Measurements from ENCODE around the gene WDR44.
"Not testable (repeated sequence)": the region's sequence is repeated elsewhere in the genome, so short reads cannot be mapped to it uniquely, and the experiment has no call there.

WDR44 gene

GRCh38 chrX:118345464-118346257 lies at the start of gene WDR44:
WDR44 (plus strand) TSS chrX:118346106; CDS start chrX:118346504, 398 bp downstream.
- peak; percentile 70 to 90 (median 88) for DNase-seq (ENCODE audit: low read depth in 3 of 3)

GRCh38 chrX:118305827-118306226 lies 40.1 kb upstream of the WDR44 start:
- DNase-seq (ENCODE audit: low read depth in 3 of 3): not testable (repeated sequence)

- DNase-seq (ENCODE audit: low read depth in 3 of 3): no peak
Measured at GRCh38 chrX:118315529-118315928, 30.4 kb upstream of the WDR44 start.

- DNase-seq (ENCODE audit: low read depth in 3 of 3): no peak
Measured at GRCh38 chrX:118324588-118324987, 21.3 kb upstream of the WDR44 start.

- DNase-seq (ENCODE audit: low read depth in 3 of 3): no peak
Measured at GRCh38 chrX:118325453-118325852, 20.5 kb upstream of the WDR44 start.

GRCh38 chrX:118329175-118329574 lies 16.7 kb upstream of the WDR44 start:
- no peak for DNase-seq (ENCODE audit: low read depth in 3 of 3)

- no peak for DNase-seq (ENCODE audit: low read depth in 3 of 3)
Measured at GRCh38 chrX:118337687-118338086, 8.2 kb upstream of the WDR44 start.

- no peak for DNase-seq (ENCODE audit: low read depth in 3 of 3)
Measured at GRCh38 chrX:118338930-118339329, 7.0 kb upstream of the WDR44 start.

GRCh38 chrX:118345045-118345463 lies 852 bp upstream of the WDR44 start:
- DNase-seq (ENCODE audit: low read depth in 3 of 3): no peak

GRCh38 chrX:118346258-118347094 lies 570 bp downstream of the WDR44 start:
- peak; percentile 18 to 34 (median 18) for DNase-seq (ENCODE audit: low read depth in 3 of 3)

- no peak for DNase-seq (ENCODE audit: low read depth in 3 of 3)
Measured at GRCh38 chrX:118347131-118347530, 1.2 kb downstream of the WDR44 start.

- no peak for DNase-seq (ENCODE audit: low read depth in 3 of 3)
Measured at GRCh38 chrX:118347736-118348135, 1.8 kb downstream of the WDR44 start.

- DNase-seq (ENCODE audit: low read depth in 3 of 3): no peak
Measured at GRCh38 chrX:118348186-118348810, 2.4 kb downstream of the WDR44 start.

GRCh38 chrX:118349188-118349587 lies 3.3 kb downstream of the WDR44 start:
- DNase-seq (ENCODE audit: low read depth in 3 of 3): no peak

GRCh38 chrX:118350221-118350620 lies 4.3 kb downstream of the WDR44 start:
- DNase-seq (ENCODE audit: low read depth in 3 of 3): no peak

- DNase-seq (ENCODE audit: low read depth in 3 of 3): no peak
Measured at GRCh38 chrX:118350706-118351105, 4.8 kb downstream of the WDR44 start.

GRCh38 chrX:118352566-118352965 lies 6.7 kb downstream of the WDR44 start:
- DNase-seq (ENCODE audit: low read depth in 3 of 3): no peak

GRCh38 chrX:118353081-118353850 lies 7.4 kb downstream of the WDR44 start:
- DNase-seq (ENCODE audit: low read depth in 3 of 3): no peak

GRCh38 chrX:118355225-118355920 lies 9.5 kb downstream of the WDR44 start:
- no peak for DNase-seq (ENCODE audit: low read depth in 3 of 3)

- DNase-seq (ENCODE audit: low read depth in 3 of 3): no peak
Measured at GRCh38 chrX:118356154-118356701, 10.3 kb downstream of the WDR44 start.

Measured in stimulated activated CD4-positive, alpha-beta T cell treated with anti-CD3 and anti-CD28 coated beads, TNF-alpha, amount 100 ng/mL, for 4 hours (primary cell).